ENCODE measurements around the gene PCGF5.
"Not testable (repeated sequence)": the region's sequence is repeated elsewhere in the genome, so short reads cannot be mapped to it uniquely, and the experiment has no call there.

The PCGF5 gene

DNA sequence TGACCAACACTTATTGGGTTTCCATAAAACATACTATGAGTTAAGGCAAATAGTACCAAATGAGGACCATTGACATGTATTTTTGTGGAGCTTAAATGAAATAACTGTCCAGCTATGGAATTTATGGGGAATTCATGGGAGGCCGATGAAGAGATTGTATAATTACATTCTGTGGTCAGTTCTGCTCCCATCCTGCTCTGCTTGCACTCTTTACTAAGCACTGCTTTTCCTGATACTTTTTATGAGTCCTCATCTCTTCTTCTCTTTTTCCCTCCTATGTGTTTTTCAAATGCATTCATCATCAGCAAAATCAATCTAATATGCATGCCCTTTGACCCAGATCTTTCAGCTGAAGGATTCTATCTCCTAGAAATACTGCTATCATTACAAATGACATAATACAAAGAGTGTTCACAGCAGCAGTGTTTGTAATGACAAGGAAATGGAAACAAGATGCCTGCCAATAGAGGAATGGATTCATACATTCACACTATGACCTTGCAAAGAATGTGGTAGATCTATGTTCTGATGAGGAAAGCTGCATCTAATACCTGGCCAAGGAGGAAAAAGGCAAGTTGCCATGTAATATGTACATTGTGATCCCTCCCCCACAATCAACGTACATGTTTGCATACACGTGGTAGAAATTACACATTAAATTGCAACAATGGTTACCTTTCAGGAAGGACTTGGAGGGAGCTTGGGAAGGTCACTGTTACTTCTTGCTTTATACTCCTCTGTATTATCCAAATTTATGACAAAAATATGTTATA lies 73.9 kb downstream of the PCGF5 start:
- ChIA-PET POLR2A (no interaction called here), CTCF (interaction anchor here (0.7 to 7.5 kb wide), 3 partner anchors 10 to 75 kb away, joined by 3 to 128 read pairs (median 9); no protein-coding TSS in a partner anchor)
- no peak for DNase-seq (ENCODE audit: low read depth, low spot score)
- no peak for TF ChIP-seq CTCF (IDR thresholded peaks at IDR 0.05; ENCODE audit: insufficient read depth, low read length, missing control alignments)
- no peak overlapping the region for H3K4me3 ChIP-seq (ENCODE audit: low read depth, low read length)

DNA sequence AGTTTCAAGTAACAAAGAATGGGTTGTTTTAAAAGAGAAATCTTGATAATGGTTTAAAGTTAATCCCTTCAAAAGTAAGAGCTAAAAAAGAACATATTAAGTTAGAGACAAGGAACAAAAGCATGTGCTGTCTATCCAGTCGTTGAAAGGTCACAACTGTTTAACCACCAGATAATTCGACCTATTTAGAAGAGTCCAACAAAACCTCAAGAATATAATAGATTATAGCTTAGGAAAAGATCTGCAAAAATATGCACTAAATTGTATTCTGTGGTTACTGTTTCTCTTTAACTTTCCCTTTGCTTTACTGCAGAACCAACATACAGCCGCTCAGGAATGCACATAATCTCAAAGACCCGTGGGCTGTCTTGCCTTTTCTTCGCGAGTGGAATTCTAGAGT lies 74.9 kb downstream of the PCGF5 start:
- TF ChIP-seq CTCF (IDR thresholded peaks at IDR 0.05; ENCODE audit: insufficient read depth, low read length, missing control alignments), result no peak
- CTCF ChIA-PET, result interaction anchor here (1.1 to 7.5 kb wide), 10 partner anchors 9 to 617 kb away, joined by 3 to 128 read pairs (median 7); no protein-coding TSS in a partner anchor
- no peak for DNase-seq (ENCODE audit: low read depth, low spot score)
- no peak overlapping the region for H3K4me3 ChIP-seq (ENCODE audit: low read depth, low read length)
- POLR2A ChIA-PET, result no interaction called here

DNA sequence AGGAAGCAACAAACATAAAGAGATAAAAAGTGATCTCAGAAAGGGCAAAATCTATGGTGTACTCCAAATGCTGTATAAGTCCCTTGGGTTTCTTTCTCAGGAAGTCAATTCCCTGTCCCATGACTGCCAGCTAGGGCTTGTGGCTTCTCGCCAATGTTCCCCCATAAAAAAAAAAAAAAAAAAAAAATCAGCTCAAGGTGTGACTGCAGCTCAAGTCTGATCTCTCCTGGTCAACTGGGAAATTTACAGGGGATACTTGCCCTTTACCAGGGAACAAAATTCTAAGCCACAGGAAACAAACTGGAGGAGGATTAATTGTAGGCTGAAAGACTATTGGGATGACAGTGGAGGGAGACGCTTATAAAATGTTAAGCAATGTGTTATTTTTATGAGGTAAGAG lies 76.0 kb downstream of the PCGF5 start:
- no peak overlapping the region for H3K4me3 ChIP-seq (ENCODE audit: low read depth, low read length)
- DNase-seq (ENCODE audit: low read depth, low spot score), result no peak
- TF ChIP-seq CTCF (IDR thresholded peaks at IDR 0.05; ENCODE audit: insufficient read depth, low read length, missing control alignments), result no peak
- ChIA-PET POLR2A (no interaction called here), CTCF (interaction anchor here (0.9 to 7.5 kb wide), 9 partner anchors 10 to 616 kb away, joined by 3 to 128 read pairs (median 5); no protein-coding TSS in a partner anchor)

DNA sequence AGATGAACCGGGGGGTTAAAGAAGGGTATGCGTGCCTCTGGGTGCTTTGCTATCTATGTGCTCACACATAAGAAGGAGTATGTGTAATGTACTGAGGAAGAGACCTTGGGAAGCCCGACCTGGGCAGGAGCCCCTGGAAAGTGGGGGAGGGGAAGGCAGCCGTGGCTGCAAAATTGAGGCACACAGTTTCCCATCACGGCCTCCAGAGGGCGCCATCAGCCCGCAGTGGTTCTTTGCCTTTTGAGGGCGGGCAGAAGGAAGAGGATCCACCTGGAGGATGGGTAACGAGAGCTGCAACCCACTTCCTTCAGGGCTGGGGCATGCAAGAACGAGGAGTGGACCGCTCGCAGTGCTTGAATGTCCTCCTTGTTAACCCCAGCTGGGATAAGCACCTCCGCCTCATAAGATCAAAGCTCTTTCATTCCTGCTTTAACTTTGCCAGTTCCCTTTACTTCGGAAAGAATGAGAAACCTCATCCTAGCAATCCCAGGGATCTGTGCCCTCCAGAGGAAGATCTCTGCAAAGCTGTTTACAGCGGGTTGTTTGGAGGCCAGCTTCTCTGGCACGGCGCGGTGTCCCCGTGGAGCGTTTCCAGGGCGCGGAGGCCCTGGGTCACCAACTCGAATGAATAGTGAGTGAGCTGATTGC lies 77.9 kb downstream of the PCGF5 start:
- H3K4me3 ChIP-seq (ENCODE audit: low read depth, low read length), result peak overlapping the region; percentile 54
- ChIA-PET CTCF (interaction anchor here (0.6 to 7.5 kb wide), 92 partner anchors 12 to 622 kb away, joined by 3 to 128 read pairs (median 5); partner anchors contain the start of gene PPP1R3C), POLR2A (interaction anchor here (0.6 to 1.0 kb wide), 2 partner anchors 335 to 610 kb away, joined by 3 to 4 read pairs; partner anchors contain the start of gene PPP1R3C)
- peak; percentile 96 for TF ChIP-seq CTCF (IDR thresholded peaks at IDR 0.05; ENCODE audit: insufficient read depth, low read length, missing control alignments)
- DNase-seq (ENCODE audit: low read depth, low spot score), result no peak

DNA sequence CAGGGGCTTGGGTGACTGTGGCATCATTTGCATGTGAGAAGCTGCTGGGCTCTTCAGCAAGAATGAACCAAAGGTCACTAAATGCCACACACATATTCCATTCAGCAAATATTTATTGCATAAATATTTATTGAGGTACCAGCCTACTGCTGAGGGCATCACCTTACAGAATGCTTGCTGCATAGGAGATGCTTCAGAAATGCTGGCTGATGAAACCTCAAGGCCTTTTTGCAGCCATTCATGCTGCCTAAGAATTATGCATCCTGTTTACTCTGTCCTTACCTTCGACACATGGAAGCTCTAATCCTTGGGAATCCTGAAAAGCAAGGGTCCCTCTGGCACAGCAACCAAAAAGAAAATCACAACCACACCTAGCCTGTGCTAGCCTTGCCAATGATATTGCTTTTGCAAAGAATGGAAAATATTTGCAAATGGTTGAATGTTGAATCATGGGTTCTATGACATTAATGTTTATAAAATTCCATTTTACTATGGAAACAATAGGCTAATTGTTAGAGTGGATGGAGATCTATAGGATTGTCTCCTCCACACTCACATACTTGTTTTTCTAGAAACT lies 79.6 kb downstream of the PCGF5 start:
- CTCF ChIA-PET, result interaction anchor here (1.0 to 7.5 kb wide), 17 partner anchors 12 to 613 kb away, joined by 3 to 128 read pairs (median 15); partner anchors contain the start of gene PPP1R3C
- POLR2A ChIA-PET, result interaction anchor here (0.6 to 1.0 kb wide), 2 partner anchors 10 to 333 kb away, joined by 3 read pairs; no protein-coding TSS in a partner anchor

GRCh38 chr10:91302946-91303345 lies 82.5 kb downstream of the PCGF5 start:
- POLR2A ChIA-PET; CTCF ChIA-PET; DNase-seq (ENCODE audit: low read depth, low spot score): not testable (repeated sequence)

More for the DNA sequence above, 79.6 kb downstream of the PCGF5 start:
- no peak for DNase-seq (ENCODE audit: low read depth, low spot score)
- H3K4me3 ChIP-seq (ENCODE audit: low read depth, low read length), result no peak overlapping the region
- TF ChIP-seq CTCF (IDR thresholded peaks at IDR 0.05; ENCODE audit: insufficient read depth, low read length, missing control alignments), result no peak

GRCh38 chr10:91305979-91306378 lies 85.5 kb downstream of the PCGF5 start:
- H3K4me3 ChIP-seq (ENCODE audit: low read depth, low read length); CTCF ChIA-PET; DNase-seq (ENCODE audit: low read depth, low spot score); POLR2A ChIA-PET: not testable (repeated sequence)

More at GRCh38 chr10:91302946-91303345, 82.5 kb downstream of the PCGF5 start:
- not testable (repeated sequence) for H3K4me3 ChIP-seq (ENCODE audit: low read depth, low read length)

All from AG04449 (cell line).